IMR-90 (cell line): Measurements from ENCODE around the gene OSMR. TPM values are rescaled to one million over a fixed set of nuclear protein-coding genes. Genes with fewer than 3 reads are reported as not detected.

Source experiments
- ATAC-seq: fragments of 200-7000 bp; cut with Tn5 transposase; 2 replicates; pipeline ENCODE4 v1.9.1; 2020; ENCODE audit warnings: low read depth, mild to moderate bottlenecking, moderate library complexity
- BruUV-seq: library from RNA; stranded (reverse); fragments of 400-500 nt; replicated peaks from 2 replicates; lab custom pipeline; 2021; lab: Mats Ljungman, UMichigan
- CTCF ChIA-PET: fragments of 300-600 bp; formaldehyde crosslinking; extraction: SDS; loops from one replicate; lab custom pipeline; 2021; ENCODE audit warnings: antibody characterized with exemption; lab: Yijun Ruan, JAX
- POLR2A ChIA-PET: fragments of 300-600 bp; sonication (Branson Sonifier 250); formaldehyde crosslinking; loops from one replicate; lab custom pipeline; 2022; ENCODE audit warnings: antibody characterized with exemption; ENCODE audit not compliant: unreplicated experiment; lab: Charles Lee
- DNase-seq: peaks from one replicate; pipeline ENCODE4 v3.0.0; 2013
- H2AFZ ChIP-seq: replicated peaks from 2 replicates; pipeline ENCODE3; 2013; ENCODE audit warnings: low read length, mild to moderate bottlenecking; ENCODE audit not compliant: poor library complexity
- H2AK5ac ChIP-seq: 2 replicates; pipeline ENCODE4 v1.6.1; 2013; ENCODE audit warnings: low read depth, low read length, inconsistent platforms
- H2AK9ac ChIP-seq: replicated peaks from 2 replicates; pipeline ENCODE3; 2013; ENCODE audit warnings: mild to moderate bottlenecking, low read depth, low read length, moderate library complexity; ENCODE audit not compliant: poor library complexity
- H2BK120ac ChIP-seq: 2 replicates; pipeline ENCODE4 v1.6.1; 2013; ENCODE audit warnings: low read depth, low read length, inconsistent platforms
- H2BK15ac ChIP-seq: 3 replicates; pipeline ENCODE4 v1.6.1; 2013; ENCODE audit warnings: low read depth, low read length, inconsistent platforms
- H2BK20ac ChIP-seq: 2 replicates; pipeline ENCODE4 v1.6.1; 2013; ENCODE audit warnings: low read depth, mild to moderate bottlenecking, inconsistent platforms, low read length, moderate library complexity
- H2BK5ac ChIP-seq: 2 replicates; pipeline ENCODE4 v1.6.1; 2013; ENCODE audit warnings: mild to moderate bottlenecking, low read depth, low read length, inconsistent platforms; ENCODE audit not compliant: poor library complexity, severe bottlenecking
- H3K14ac ChIP-seq: replicated peaks from 2 replicates; pipeline ENCODE4 v1.6.1; 2013; ENCODE audit warnings: low read depth, low read length, inconsistent platforms
- H3K18ac ChIP-seq: 2 replicates; pipeline ENCODE4 v1.6.1; 2013; ENCODE audit warnings: low read depth, low read length, control low read depth
- H3K23ac ChIP-seq: 2 replicates; pipeline ENCODE4 v1.6.1; 2013; ENCODE audit warnings: low read depth, low read length, inconsistent platforms
- H3K27ac ChIP-seq: 2 replicates; pipeline ENCODE4 v1.5.1; 2013; ENCODE audit warnings: mild to moderate bottlenecking, control low read depth, low read length; ENCODE audit not compliant: insufficient read depth
- H3K27me3 ChIP-seq: 2 replicates; pipeline ENCODE4 v1.6.1; 2013; ENCODE audit warnings: low read length; ENCODE audit not compliant: control insufficient read depth, insufficient read depth
- H3K36me3 ChIP-seq: 2 replicates; pipeline ENCODE4 v1.6.1; 2013; ENCODE audit warnings: low read length, mixed read lengths; ENCODE audit not compliant: control insufficient read depth, insufficient read depth
- H3K4ac ChIP-seq: 2 replicates; pipeline ENCODE4 v1.6.1; 2013; ENCODE audit warnings: low read depth, low read length, inconsistent platforms
- H3K4me1 ChIP-seq: 2 replicates; pipeline ENCODE4 v1.6.1; 2013; ENCODE audit warnings: low read length, mixed read lengths; ENCODE audit not compliant: control insufficient read depth, insufficient read depth
- H3K4me2 ChIP-seq: 2 replicates; pipeline ENCODE4 v1.6.1; 2013; ENCODE audit warnings: low read depth, mild to moderate bottlenecking, control low read depth, low read length, moderate library complexity
- H3K4me3 ChIP-seq: 2 replicates; pipeline ENCODE4 v1.5.1; 2013; ENCODE audit warnings: low read depth, mild to moderate bottlenecking, control low read depth, low read length, moderate library complexity; ENCODE audit not compliant: insufficient read depth
- H3K56ac ChIP-seq: 2 replicates; pipeline ENCODE4 v1.6.1; 2013; ENCODE audit warnings: low read length, inconsistent platforms; ENCODE audit not compliant: insufficient read depth; ENCODE audit errors: extremely low read depth
- H3K79me1 ChIP-seq, 2 experiments: 2 replicates each; pipeline ENCODE4 v1.6.1; 2013; ENCODE audit warnings: low read length in 2 of 2, inconsistent platforms in 1 of 2, low read depth in 1 of 2
- H3K9ac ChIP-seq: 2 replicates; pipeline ENCODE4 v1.6.1; 2013; ENCODE audit warnings: low read depth, low read length, control low read depth
- H3K9me1 ChIP-seq: 2 replicates; pipeline ENCODE4 v1.6.1; 2013; ENCODE audit warnings: low read length, inconsistent platforms; ENCODE audit not compliant: insufficient read depth
- H3K9me3 ChIP-seq: 2 replicates; pipeline ENCODE4 v1.6.1; 2013; ENCODE audit warnings: low read length; ENCODE audit not compliant: control insufficient read depth, insufficient read depth
- H4K20me1 ChIP-seq: 2 replicates; pipeline ENCODE4 v1.6.1; 2013; ENCODE audit warnings: low read length, inconsistent platforms; ENCODE audit not compliant: insufficient read depth
- H4K5ac ChIP-seq: 2 replicates; pipeline ENCODE4 v1.6.1; 2013; ENCODE audit warnings: mild to moderate bottlenecking, low read depth, low read length, control low read depth
- H4K8ac ChIP-seq, 2 experiments: 2 replicates each; pipeline ENCODE4 v1.6.1; 2013; ENCODE audit warnings: low read depth in 2 of 2, low read length in 2 of 2, control low read depth in 1 of 2, inconsistent platforms in 1 of 2
- H4K91ac ChIP-seq: 2 replicates; pipeline ENCODE4 v1.6.1; 2013; ENCODE audit warnings: low read depth, low read length, inconsistent platforms; ENCODE audit not compliant: insufficient read depth
- CHD1 ChIP-seq: IDR thresholded peaks from 2 replicates; pipeline ENCODE4 v1.6.1; 2012; ENCODE audit warnings: low read depth, low read length, improper control_type of control experiment
- FOS ChIP-seq: fragments of 150-350 bp; IDR thresholded peaks from 2 replicates; pipeline ENCODE4 v1.6.1; 2016; ENCODE audit warnings: low read depth, low read length
- MAFK ChIP-seq: IDR thresholded peaks from 2 replicates; pipeline ENCODE4 v1.6.1; 2012; ENCODE audit warnings: low read depth, low read length, improper control_type of control experiment
- MAZ ChIP-seq: IDR thresholded peaks from 2 replicates; pipeline ENCODE4 v1.6.1; 2012; ENCODE audit warnings: low read depth, mild to moderate bottlenecking, low read length, improper control_type of control experiment, moderate library complexity, borderline replicate concordance
- MXI1 ChIP-seq: IDR thresholded peaks from 2 replicates; pipeline ENCODE4 v1.6.1; 2012; ENCODE audit warnings: low read depth, mild to moderate bottlenecking, low read length, moderate library complexity, borderline replicate concordance
- NFE2L2 ChIP-seq: fragments of 150-350 bp; IDR thresholded peaks from 2 replicates; pipeline ENCODE4 v1.6.1; 2016; ENCODE audit warnings: low read depth, mild to moderate bottlenecking, low read length
- RAD21 ChIP-seq: IDR thresholded peaks from 2 replicates; pipeline ENCODE4 v1.6.1; 2012; ENCODE audit warnings: low read length, improper control_type of control experiment
- RCOR1 ChIP-seq: IDR thresholded peaks from 2 replicates; pipeline ENCODE4 v1.6.1; 2012; ENCODE audit warnings: mild to moderate bottlenecking, low read length, improper control_type of control experiment; ENCODE audit not compliant: insufficient replicate concordance
- SMC3 ChIP-seq: fragments of 150-350 bp; IDR thresholded peaks from 2 replicates; pipeline ENCODE4 v1.6.1; 2016; ENCODE audit warnings: low read depth, mild to moderate bottlenecking, antibody characterized with exemption, low read length, moderate library complexity
- WGBS, 2 experiments: methylation state at CpG; one replicate each; pipeline versions ENCODE4 v1.1.5 to v1.1.7; 2013; ENCODE audit warnings: missing lambda C conversion rate in 2 of 2; ENCODE audit not compliant: insufficient read length in 1 of 2; ENCODE audit errors: extremely low coverage in 2 of 2; 5-methylcytosine and 5-hydroxymethylcytosine counted together
- dilution Hi-C: fragments of 300-500 bp; cut with HindIII; formaldehyde crosslinking; loops from one replicate; pipeline ENCODE4 v1.14.3; 2018; ENCODE audit warnings: low sequenced_read_pairs; ENCODE audit not compliant: unreplicated experiment
- in situ Hi-C: fragments of 300-500 bp; cut with MboI; formaldehyde crosslinking; loops from 3 replicates; pipeline ENCODE4 v1.14.3; 2019; ENCODE audit warnings: low sequenced_read_pairs, inconsistent platforms, mixed read lengths
- intact Hi-C: fragments of 100-400 bp; cut with micrococcal nuclease; formaldehyde crosslinking; loops from 2 replicates; pipeline ENCODE4 v1.10.0; 2022
- polyA plus RNA-seq, 3 experiments: library from polyadenylated mRNA; depleted of rRNA; stranded (reverse); fragments of >200 nt; gene quantifications; 2 replicates each; pipeline ENCODE4 v1.2.3, GENCODE V29; 2012; ENCODE audit warnings: low replicate concordance in 1 of 3
- total RNA-seq: library from RNA; depleted of rRNA; stranded (reverse); fragments of >200 nt; gene quantifications from 2 replicates; pipeline ENCODE4 v1.2.3, GENCODE V29; 2012
- TF ChIP-seq, protein P1 (sequence below): fragments of 150-350 bp; IDR thresholded peaks from 2 replicates; pipeline ENCODE4 v1.6.1; 2017; ENCODE audit warnings: mild to moderate bottlenecking, antibody characterized with exemption, low read length, low read depth

OSMR gene
- total and polyA plus RNA-seq, 2 of the 4 experiments (the other 2 are of a cell fraction), result 41.6 to 48.7 TPM

DNA sequence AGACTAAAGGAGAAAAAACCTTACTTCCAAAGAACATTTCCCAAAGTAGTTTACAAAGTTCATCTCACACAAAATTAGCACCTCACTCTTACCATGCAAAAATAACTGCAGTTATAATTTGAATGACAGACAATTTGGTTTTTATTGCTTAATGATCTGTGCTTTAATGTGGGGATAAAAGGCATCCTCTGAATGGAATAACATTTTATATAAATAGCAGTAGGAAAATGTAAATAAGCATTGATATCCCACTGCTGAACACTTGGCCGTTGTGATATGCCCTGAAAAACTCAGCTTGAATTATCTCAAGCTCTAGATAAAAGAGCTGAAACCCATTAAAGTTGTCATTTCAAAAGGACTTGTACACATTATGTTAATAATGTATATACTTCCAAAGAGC is 93.2 kb downstream of the OSMR start:
- Histone ChIP-seq H4K91ac (no peak overlapping the region), H2BK120ac (no peak overlapping the region), H3K4me2 (peak overlapping the region; percentile 76), H4K5ac (no peak overlapping the region), H4K20me1 (no peaks in the 10 kb centered on the region; the same call in 1 of the 2 replicates), H3K9me1 (0 out of 2 replicates have a peak, but pooled peaks cover 2% of the 10 kb centered on the region), H3K18ac (peak overlapping the region; percentile 53), H3K4ac (no peak overlapping the region), H3K4me3 (no peak overlapping the region), H2BK5ac (peak overlapping the region; percentile 24), H2BK15ac (no peak overlapping the region), H3K36me3 (peaks cover 31% of the 10 kb centered on the region), H3K56ac (no peak overlapping the region), H2BK20ac (no peak overlapping the region), H3K14ac (no peak overlapping the region), H3K4me1 (peaks cover 6% of the 10 kb centered on the region), H3K27ac (no peak overlapping the region; the same call in 1 of the 2 replicates), H2AK9ac (no peak overlapping the region), H3K9ac (no peak overlapping the region), H3K79me1 (peaks cover 0 to 9% of the 10 kb centered on the region in 2 experiments; a peak in 2 of 4 replicates), H2AK5ac (no peak overlapping the region), H3K9me3 (no peaks in the 10 kb centered on the region), H4K8ac (no peak overlapping the region), H2AFZ (no peak overlapping the region), H3K27me3 (no peaks in the 10 kb centered on the region), H3K23ac (no peak overlapping the region)
- intact Hi-C loops (no loop called here), in situ Hi-C loops (no loop called here), dilution Hi-C loops (no loop called here)
- CTCF ChIA-PET, result no interaction called here
- POLR2A ChIA-PET, result no interaction called here
- no TSS peak for BruUV-seq
- ATAC-seq, result no peak
- no CpG with 5 or more reads among the region's 1 CpG for WGBS, 2 experiments
- TF ChIP-seq RAD21 (no peak), CHD1 (no peak), NFE2L2 (no peak), RCOR1 (no peak), MXI1 (no peak), MAFK (no peak), FOS (no peak), SMC3 (no peak), MAZ (no peak)
- TF ChIP-seq, protein P1, sequence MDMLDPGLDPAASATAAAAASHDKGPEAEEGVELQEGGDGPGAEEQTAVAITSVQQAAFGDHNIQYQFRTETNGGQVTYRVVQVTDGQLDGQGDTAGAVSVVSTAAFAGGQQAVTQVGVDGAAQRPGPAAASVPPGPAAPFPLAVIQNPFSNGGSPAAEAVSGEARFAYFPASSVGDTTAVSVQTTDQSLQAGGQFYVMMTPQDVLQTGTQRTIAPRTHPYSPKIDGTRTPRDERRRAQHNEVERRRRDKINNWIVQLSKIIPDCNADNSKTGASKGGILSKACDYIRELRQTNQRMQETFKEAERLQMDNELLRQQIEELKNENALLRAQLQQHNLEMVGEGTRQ, result no peak
- no peak for DNase-seq
